Tibial artery (tissue), 4 donors: ENCODE measurements around the gene IDH3A.

Experiments used
- DNase-seq, 2 donors: peaks; one replicate each; pipeline ENCODE4 v3.0.0-alpha.2; 2019
- H3K27ac ChIP-seq, 2 donors: fragments of 200-600 bp; sonication (generic) in 1 of 2; 1 replicate in 1 of 2; 2 replicates in 1 of 2; pipeline ENCODE4 v1.5.1; 2018 to 2019; ENCODE audit warnings: mild to moderate bottlenecking in 1 of 2
- H3K27me3 ChIP-seq, 2 donors: fragments of 200-600 bp; sonication (generic) in 1 of 2; one replicate each; pipeline versions ENCODE4 v1.5.1 to v1.6.0; 2016 to 2019
- H3K36me3 ChIP-seq, 3 donors: fragments of 200-600 bp; sonication (generic) in 2 of 3; one replicate each; pipeline ENCODE4 v1.5.1; 2016 to 2019; ENCODE audit warnings: mild to moderate bottlenecking in 2 of 3
- H3K4me1 ChIP-seq, 4 donors: fragments of 200-600 bp; sonication (generic) in 2 of 4; 1 replicate in 3 of 4; 2 replicates in 1 of 4; pipeline ENCODE4 v1.5.1; 2016 to 2019
- H3K4me3 ChIP-seq, 2 donors: fragments of 200-600 bp; sonication (generic) in 1 of 2; 1 replicate in 1 of 2; 2 replicates in 1 of 2; pipeline ENCODE4 v1.5.1; 2018 to 2019; ENCODE audit warnings: mild to moderate bottlenecking in 2 of 2
- H3K9me3 ChIP-seq, 3 donors: fragments of 200-600 bp; sonication (generic) in 1 of 3; one replicate each; pipeline ENCODE4 v1.5.1; 2016 to 2019
- intact Hi-C: fragments of 100-400 bp; cut with DNase I; formaldehyde crosslinking; loops from one replicate; pipeline ENCODE4 v1.15.0; 2023; ENCODE audit warnings: low total_unique reads
- TF ChIP-seq, protein P1 (sequence below), 2 experiments: fragments of 200-600 bp in 1 of 2; fragments of 450-650 bp in 1 of 2; IDR thresholded peaks; one replicate each; pipeline ENCODE4 v1.5.1; 2017 to 2019; ENCODE audit warnings: antibody characterized with exemption in 2 of 2, mild to moderate bottlenecking in 1 of 2, moderate library complexity in 1 of 2

Gene IDH3A

DNA sequence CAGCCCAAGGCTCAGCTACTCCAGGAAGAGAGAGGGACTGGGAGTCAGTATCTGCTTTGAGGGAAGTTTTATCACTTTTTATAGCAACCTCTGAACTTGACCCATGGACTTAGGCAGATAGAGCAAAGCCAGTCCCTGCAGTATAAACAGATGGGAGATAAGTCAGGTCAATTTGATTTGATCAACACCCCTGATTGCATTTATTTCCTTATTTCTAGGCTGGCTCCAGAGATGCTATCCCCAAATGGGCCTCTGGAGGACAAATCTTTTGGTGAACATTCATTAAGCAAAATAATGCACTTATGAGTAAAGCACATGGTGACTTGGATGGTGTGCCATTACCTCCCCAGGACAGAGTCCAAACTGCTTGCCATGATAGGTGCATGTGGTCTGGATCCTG lies 8.9 kb upstream of the IDH3A start:
- H3K4me1 ChIP-seq: no peaks in the 10 kb centered on the region
- no peaks in the 10 kb centered on the region for H3K27me3 ChIP-seq
- DNase-seq: no peak
- no peaks in the 10 kb centered on the region for H3K9me3 ChIP-seq
- intact Hi-C loops: no loop called here
- no peak overlapping the region for H3K27ac ChIP-seq
- TF ChIP-seq, protein P1, sequence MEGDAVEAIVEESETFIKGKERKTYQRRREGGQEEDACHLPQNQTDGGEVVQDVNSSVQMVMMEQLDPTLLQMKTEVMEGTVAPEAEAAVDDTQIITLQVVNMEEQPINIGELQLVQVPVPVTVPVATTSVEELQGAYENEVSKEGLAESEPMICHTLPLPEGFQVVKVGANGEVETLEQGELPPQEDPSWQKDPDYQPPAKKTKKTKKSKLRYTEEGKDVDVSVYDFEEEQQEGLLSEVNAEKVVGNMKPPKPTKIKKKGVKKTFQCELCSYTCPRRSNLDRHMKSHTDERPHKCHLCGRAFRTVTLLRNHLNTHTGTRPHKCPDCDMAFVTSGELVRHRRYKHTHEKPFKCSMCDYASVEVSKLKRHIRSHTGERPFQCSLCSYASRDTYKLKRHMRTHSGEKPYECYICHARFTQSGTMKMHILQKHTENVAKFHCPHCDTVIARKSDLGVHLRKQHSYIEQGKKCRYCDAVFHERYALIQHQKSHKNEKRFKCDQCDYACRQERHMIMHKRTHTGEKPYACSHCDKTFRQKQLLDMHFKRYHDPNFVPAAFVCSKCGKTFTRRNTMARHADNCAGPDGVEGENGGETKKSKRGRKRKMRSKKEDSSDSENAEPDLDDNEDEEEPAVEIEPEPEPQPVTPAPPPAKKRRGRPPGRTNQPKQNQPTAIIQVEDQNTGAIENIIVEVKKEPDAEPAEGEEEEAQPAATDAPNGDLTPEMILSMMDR (IDR thresholded peaks at IDR 0.05): no peak
- H3K4me3 ChIP-seq: no peak overlapping the region
- no peaks in the 10 kb centered on the region for H3K36me3 ChIP-seq

- TF ChIP-seq, protein P1 (IDR thresholded peaks at IDR 0.05): no peak
- no peak overlapping the region for H3K4me3 ChIP-seq
Observed at GRCh38 chr15:78142332-78142731, 6.8 kb upstream of the IDH3A start.

GRCh38 chr15:78146425-78147154 lies 2.6 kb upstream of the IDH3A start:
- intact Hi-C loops: loop anchor here (5.0 kb wide), 1 partner anchor 154 kb away; no protein-coding TSS in a partner anchor
- TF ChIP-seq, protein P1 (IDR thresholded peaks at IDR 0.05): no peak
- H3K4me1 ChIP-seq: peaks cover 0 to 24% (median 14%) of the 10 kb centered on the region in 4 donors
- no peak for DNase-seq
- no peaks in the 10 kb centered on the region for H3K27me3 ChIP-seq
- no peak overlapping the region for H3K4me3 ChIP-seq
- H3K9me3 ChIP-seq: no peaks in the 10 kb centered on the region
- no peaks in the 10 kb centered on the region for H3K36me3 ChIP-seq
- H3K27ac ChIP-seq: no peak overlapping the region

More at GRCh38 chr15:78142332-78142731, 6.8 kb upstream of the IDH3A start:
- intact Hi-C loops: no loop called here
- Histone ChIP-seq H3K27ac (no peak overlapping the region), H3K36me3 (no peaks in the 10 kb centered on the region), H3K9me3 (no peaks in the 10 kb centered on the region), H3K27me3 (no peaks in the 10 kb centered on the region), H3K4me1 (peaks cover 0 to under 1% (median 0%) of the 10 kb centered on the region in 4 donors)
- no peak for DNase-seq

GRCh38 chr15:78147566-78147965 lies 1.6 kb upstream of the IDH3A start:
- no peak overlapping the region for H3K4me3 ChIP-seq
- TF ChIP-seq, protein P1 (IDR thresholded peaks at IDR 0.05): no peak
- H3K4me1 ChIP-seq: peaks cover 0 to 25% (median 14%) of the 10 kb centered on the region in 4 donors
- no peaks in the 10 kb centered on the region for H3K36me3 ChIP-seq
- intact Hi-C loops: loop anchor here (5.0 kb wide), 1 partner anchor 155 kb away; no protein-coding TSS in a partner anchor
- no peak overlapping the region for H3K27ac ChIP-seq
- DNase-seq: no peak
- no peaks in the 10 kb centered on the region for H3K27me3 ChIP-seq
- H3K9me3 ChIP-seq: no peaks in the 10 kb centered on the region

DNA sequence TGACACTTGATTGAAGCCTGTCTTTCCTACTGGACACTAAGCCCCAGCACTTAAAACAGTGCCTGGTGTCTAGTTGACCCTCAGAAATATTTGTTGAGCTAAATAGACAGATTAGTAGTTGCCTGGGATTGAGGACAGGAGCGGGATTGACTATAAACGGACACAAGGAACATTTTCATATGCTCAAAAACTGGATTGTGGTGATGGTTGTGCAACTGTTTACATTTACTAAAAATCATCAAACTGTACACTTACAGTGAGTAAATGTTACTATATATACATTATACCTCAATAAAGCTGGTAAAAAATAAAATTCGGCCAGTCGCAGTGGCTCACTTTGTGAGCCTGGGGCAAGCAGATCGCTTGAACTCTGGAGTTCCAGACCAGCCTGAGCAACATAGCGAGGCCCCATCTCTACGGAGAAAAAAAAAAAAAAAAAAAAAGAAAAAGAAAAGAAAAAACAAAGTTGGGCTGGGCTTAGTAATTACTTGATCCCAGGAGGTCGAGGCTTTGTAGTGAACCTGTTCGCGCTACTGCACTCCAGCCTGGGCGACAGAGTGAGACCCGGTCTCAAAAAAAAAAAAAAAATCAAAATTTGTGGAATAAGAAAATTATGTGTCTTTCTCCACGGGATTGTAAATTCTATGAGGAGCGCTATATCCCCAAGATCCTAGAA lies 632 bp upstream of the IDH3A start:
- H3K4me1 ChIP-seq: peaks cover 0 to 33% (median 16%) of the 10 kb centered on the region in 4 donors
- intact Hi-C loops: loop anchor here (5.0 kb wide), 1 partner anchor 156 kb away; no protein-coding TSS in a partner anchor

More for the DNA sequence above, 632 bp upstream of the IDH3A start:
- H3K27ac ChIP-seq: peak overlapping the region; percentile 83 to 87
- peak overlapping the region; percentile 87 to 96 for H3K4me3 ChIP-seq
- no peaks in the 10 kb centered on the region for H3K27me3 ChIP-seq
- H3K9me3 ChIP-seq: no peaks in the 10 kb centered on the region
- DNase-seq: no peak
- H3K36me3 ChIP-seq: no peaks in the 10 kb centered on the region
- TF ChIP-seq, protein P1 (IDR thresholded peaks at IDR 0.05): no peak
